Measurements from ENCODE around the gene CTPS1.

Gene CTPS1

DNA sequence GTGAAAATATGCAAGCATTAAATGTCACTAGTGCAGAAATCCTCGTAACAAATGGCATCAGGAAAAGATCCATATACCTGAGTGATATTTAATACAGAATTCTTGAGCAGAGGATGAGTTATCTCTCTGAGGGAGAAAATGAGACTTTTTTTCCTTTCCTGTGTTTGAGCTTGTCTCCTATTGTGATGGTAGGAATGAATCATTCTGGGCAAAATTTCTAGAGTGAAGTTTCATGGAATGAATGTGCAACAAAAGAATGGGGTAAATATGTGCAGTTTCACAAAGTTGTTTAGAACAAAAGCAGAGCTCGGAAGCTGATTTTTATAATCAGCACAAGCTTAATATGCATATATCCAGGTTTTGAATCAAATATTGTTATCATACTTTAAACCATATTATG, 4.6 kb downstream of the CTPS1 start:
- Histone ChIP-seq H3K4me3 (ENCODE audit: low read depth in 1 of 2, low read length in 2 of 2) (no peak overlapping the region), H3K27me3 (ENCODE audit: control insufficient read depth in 1 of 2, insufficient read depth in 2 of 2, low read length in 2 of 2) (no peaks in the 10 kb centered on the region), H3K4me1 (ENCODE audit: insufficient read depth, low read length) (peaks cover 66% of the 10 kb centered on the region), H3K27ac (ENCODE audit: low read depth, low read length) (peak overlapping the region; percentile 65), H3K9me3 (ENCODE audit: low read length) (no peaks in the 10 kb centered on the region), H3K9ac (ENCODE audit: low read length) (peak overlapping the region; percentile 4), H3K36me3 (ENCODE audit: insufficient read depth, low read length) (peaks cover 47% of the 10 kb centered on the region)

DNA sequence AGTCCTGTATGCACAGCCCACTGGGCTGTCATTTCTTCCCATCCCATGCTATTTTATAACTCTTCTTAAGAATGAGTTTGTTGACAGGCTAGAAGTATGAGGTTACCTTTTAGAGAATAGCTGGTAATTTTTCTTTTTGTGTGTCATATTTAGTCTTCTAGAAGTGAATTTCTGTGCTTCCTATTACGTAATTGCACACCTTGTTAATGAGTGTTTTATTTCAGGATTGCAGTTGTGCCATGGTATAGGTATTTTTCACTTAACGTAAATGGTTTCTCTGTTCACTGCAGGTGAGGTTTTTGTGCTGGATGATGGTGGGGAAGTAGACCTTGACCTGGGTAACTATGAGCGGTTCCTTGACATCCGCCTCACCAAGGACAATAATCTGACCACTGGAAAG, 5.0 kb downstream of the CTPS1 start:
- Histone ChIP-seq H3K4me1 (ENCODE audit: insufficient read depth, low read length) (peaks cover 64% of the 10 kb centered on the region), H3K9me3 (ENCODE audit: low read length) (no peaks in the 10 kb centered on the region), H3K27ac (ENCODE audit: low read depth, low read length) (peak overlapping the region; percentile 65), H3K27me3 (ENCODE audit: control insufficient read depth in 1 of 2, insufficient read depth in 2 of 2, low read length in 2 of 2) (no peaks in the 10 kb centered on the region), H3K9ac (ENCODE audit: low read length) (no peak overlapping the region), H3K36me3 (ENCODE audit: insufficient read depth, low read length) (peaks cover 52% of the 10 kb centered on the region), H3K4me3 (ENCODE audit: low read depth in 1 of 2, low read length in 2 of 2) (no peak overlapping the region)

DNA sequence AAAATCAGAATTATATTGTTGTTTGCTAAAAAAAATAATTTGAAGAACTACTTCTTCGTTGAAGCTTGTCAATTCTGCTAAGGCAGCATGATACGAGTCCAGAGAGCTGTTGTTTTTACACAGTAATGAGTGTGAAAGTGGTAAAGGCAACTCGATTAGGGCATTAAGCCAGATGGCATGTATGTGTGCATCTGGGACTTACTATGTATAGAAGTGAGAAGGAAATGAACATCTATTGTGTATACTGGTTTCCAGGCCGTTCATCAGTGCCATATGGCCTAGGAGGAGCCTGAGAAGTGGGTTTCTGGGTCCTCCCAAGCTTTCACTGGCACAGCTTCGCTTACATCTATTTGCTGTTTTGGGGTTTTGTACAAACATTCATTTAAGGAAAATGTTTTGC, 5.7 kb downstream of the CTPS1 start:
- Histone ChIP-seq H3K27ac (ENCODE audit: low read depth, low read length) (peak overlapping the region; percentile 14), H3K9me3 (ENCODE audit: low read length) (no peaks in the 10 kb centered on the region), H3K4me3 (ENCODE audit: low read depth in 1 of 2, low read length in 2 of 2) (no peak overlapping the region), H3K27me3 (ENCODE audit: control insufficient read depth in 1 of 2, insufficient read depth in 2 of 2, low read length in 2 of 2) (no peaks in the 10 kb centered on the region), H3K36me3 (ENCODE audit: insufficient read depth, low read length) (peaks cover 58% of the 10 kb centered on the region), H3K4me1 (ENCODE audit: insufficient read depth, low read length) (peaks cover 64% of the 10 kb centered on the region), H3K9ac (ENCODE audit: low read length) (no peak overlapping the region)

DNA sequence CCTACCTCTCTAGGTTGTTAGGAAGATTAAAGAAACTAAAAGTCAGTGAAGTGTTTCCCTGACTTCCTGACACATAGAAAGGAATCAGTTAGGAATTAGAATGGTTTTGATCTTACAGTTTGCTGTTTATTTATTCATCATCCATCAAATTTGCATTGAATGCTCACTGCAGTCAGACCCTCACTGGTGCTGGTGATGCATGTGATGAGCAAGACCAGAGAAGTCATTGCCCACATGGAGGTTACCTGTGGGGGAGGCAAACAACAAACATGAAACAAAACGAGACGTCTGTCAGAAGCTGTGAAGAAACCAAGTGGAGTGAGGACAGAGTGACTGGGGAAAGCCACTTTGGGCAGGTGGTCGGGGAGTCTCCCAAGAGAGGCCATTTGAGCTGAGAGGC, 6.4 kb downstream of the CTPS1 start:
- Histone ChIP-seq H3K9me3 (ENCODE audit: low read length) (no peaks in the 10 kb centered on the region), H3K27ac (ENCODE audit: low read depth, low read length) (peak overlapping the region; percentile 12), H3K9ac (ENCODE audit: low read length) (no peak overlapping the region), H3K4me3 (ENCODE audit: low read depth in 1 of 2, low read length in 2 of 2) (no peak overlapping the region), H3K27me3 (ENCODE audit: control insufficient read depth in 1 of 2, insufficient read depth in 2 of 2, low read length in 2 of 2) (no peaks in the 10 kb centered on the region), H3K36me3 (ENCODE audit: insufficient read depth, low read length) (peaks cover 65% of the 10 kb centered on the region), H3K4me1 (ENCODE audit: insufficient read depth, low read length) (peaks cover 59% of the 10 kb centered on the region)

GRCh38 chr1:40986328-40986783, 6.9 kb downstream of the CTPS1 start:
- Histone ChIP-seq H3K9ac (ENCODE audit: low read length) (no peak overlapping the region), H3K4me1 (ENCODE audit: insufficient read depth, low read length) (peaks cover 54% of the 10 kb centered on the region), H3K27ac (ENCODE audit: low read depth, low read length) (peak overlapping the region; percentile 12), H3K27me3 (ENCODE audit: control insufficient read depth in 1 of 2, insufficient read depth in 2 of 2, low read length in 2 of 2) (no peaks in the 10 kb centered on the region), H3K36me3 (ENCODE audit: insufficient read depth, low read length) (peaks cover 70% of the 10 kb centered on the region), H3K9me3 (ENCODE audit: low read length) (no peaks in the 10 kb centered on the region), H3K4me3 (ENCODE audit: low read depth in 1 of 2, low read length in 2 of 2) (no peak overlapping the region)

DNA sequence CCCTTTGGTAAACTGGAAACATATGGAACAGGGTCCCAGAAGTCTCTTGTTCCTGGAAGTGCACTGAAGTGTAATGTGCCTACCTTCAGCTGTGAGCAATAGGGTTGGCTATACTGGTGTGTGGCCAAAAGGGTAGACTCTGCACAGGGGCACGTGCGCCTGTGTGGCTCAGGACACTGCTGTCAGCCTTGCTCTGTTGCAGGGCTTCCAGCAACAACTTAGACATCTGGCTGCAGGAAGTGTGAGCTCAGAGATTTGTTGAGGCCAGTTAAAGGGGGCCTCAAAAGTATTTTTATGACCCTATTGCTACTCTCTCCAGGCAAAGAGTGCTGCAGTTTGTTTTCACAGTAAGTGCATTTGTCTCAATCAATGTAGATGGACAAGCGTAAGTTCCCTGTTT, 7.5 kb downstream of the CTPS1 start:
- Histone ChIP-seq H3K36me3 (ENCODE audit: insufficient read depth, low read length) (peaks cover 76% of the 10 kb centered on the region), H3K9ac (ENCODE audit: low read length) (no peak overlapping the region), H3K27me3 (ENCODE audit: control insufficient read depth in 1 of 2, insufficient read depth in 2 of 2, low read length in 2 of 2) (no peaks in the 10 kb centered on the region), H3K4me1 (ENCODE audit: insufficient read depth, low read length) (peaks cover 48% of the 10 kb centered on the region), H3K9me3 (ENCODE audit: low read length) (no peaks in the 10 kb centered on the region), H3K27ac (ENCODE audit: low read depth, low read length) (no peak overlapping the region), H3K4me3 (ENCODE audit: low read depth in 1 of 2, low read length in 2 of 2) (no peak overlapping the region)

GRCh38 chr1:40987439-40988276, 8.2 kb downstream of the CTPS1 start:
- H3K4me1 ChIP-seq (ENCODE audit: insufficient read depth, low read length): peaks cover 41% of the 10 kb centered on the region
- no peak overlapping the region for H3K9ac ChIP-seq (ENCODE audit: low read length)
- no peak overlapping the region for H3K27ac ChIP-seq (ENCODE audit: low read depth, low read length)
- peaks cover 81% of the 10 kb centered on the region for H3K36me3 ChIP-seq (ENCODE audit: insufficient read depth, low read length)
- no peaks in the 10 kb centered on the region for H3K9me3 ChIP-seq (ENCODE audit: low read length)
- no peaks in the 10 kb centered on the region for H3K27me3 ChIP-seq (ENCODE audit: control insufficient read depth in 1 of 2, insufficient read depth in 2 of 2, low read length in 2 of 2)
- no peak overlapping the region for H3K4me3 ChIP-seq (ENCODE audit: low read depth in 1 of 2, low read length in 2 of 2)

DNA sequence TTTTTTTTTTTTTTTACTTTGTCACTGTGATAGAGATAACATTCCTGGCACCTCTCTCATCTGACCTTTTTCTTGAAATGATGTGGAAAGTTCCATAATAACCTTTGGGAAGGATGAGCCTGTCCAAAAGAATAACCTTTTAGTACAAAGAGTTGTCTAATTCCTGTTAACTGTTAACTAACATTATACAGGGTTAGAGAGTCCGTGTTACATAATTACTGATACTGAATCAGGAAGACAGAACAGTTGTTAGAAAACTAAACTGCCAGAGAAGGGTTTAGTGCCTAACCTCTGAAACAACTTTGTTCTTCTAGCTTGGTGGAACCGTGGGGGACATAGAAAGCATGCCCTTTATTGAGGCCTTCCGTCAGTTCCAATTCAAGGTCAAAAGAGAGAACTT, 8.8 kb downstream of the CTPS1 start:
- Histone ChIP-seq H3K4me1 (ENCODE audit: insufficient read depth, low read length) (peaks cover 35% of the 10 kb centered on the region), H3K27ac (ENCODE audit: low read depth, low read length) (no peak overlapping the region), H3K36me3 (ENCODE audit: insufficient read depth, low read length) (peaks cover 81% of the 10 kb centered on the region)

GRCh38 chr1:40989066-40989465, 9.6 kb downstream of the CTPS1 start:
- Histone ChIP-seq H3K4me3 (ENCODE audit: low read depth in 1 of 2, low read length in 2 of 2) (no peak overlapping the region), H3K9ac (ENCODE audit: low read length) (no peak overlapping the region), H3K36me3 (ENCODE audit: insufficient read depth, low read length) (peaks cover 80% of the 10 kb centered on the region), H3K9me3 (ENCODE audit: low read length) (no peaks in the 10 kb centered on the region), H3K27ac (ENCODE audit: low read depth, low read length) (no peak overlapping the region), H3K4me1 (ENCODE audit: insufficient read depth, low read length) (peaks cover 27% of the 10 kb centered on the region), H3K27me3 (ENCODE audit: control insufficient read depth in 1 of 2, insufficient read depth in 2 of 2, low read length in 2 of 2) (no peaks in the 10 kb centered on the region)

More for the DNA sequence above, 8.8 kb downstream of the CTPS1 start:
- H3K9me3 ChIP-seq (ENCODE audit: low read length): no peaks in the 10 kb centered on the region
- no peak overlapping the region for H3K9ac ChIP-seq (ENCODE audit: low read length)
- no peaks in the 10 kb centered on the region for H3K27me3 ChIP-seq (ENCODE audit: control insufficient read depth in 1 of 2, insufficient read depth in 2 of 2, low read length in 2 of 2)
- no peak overlapping the region for H3K4me3 ChIP-seq (ENCODE audit: low read depth in 1 of 2, low read length in 2 of 2)

DNA sequence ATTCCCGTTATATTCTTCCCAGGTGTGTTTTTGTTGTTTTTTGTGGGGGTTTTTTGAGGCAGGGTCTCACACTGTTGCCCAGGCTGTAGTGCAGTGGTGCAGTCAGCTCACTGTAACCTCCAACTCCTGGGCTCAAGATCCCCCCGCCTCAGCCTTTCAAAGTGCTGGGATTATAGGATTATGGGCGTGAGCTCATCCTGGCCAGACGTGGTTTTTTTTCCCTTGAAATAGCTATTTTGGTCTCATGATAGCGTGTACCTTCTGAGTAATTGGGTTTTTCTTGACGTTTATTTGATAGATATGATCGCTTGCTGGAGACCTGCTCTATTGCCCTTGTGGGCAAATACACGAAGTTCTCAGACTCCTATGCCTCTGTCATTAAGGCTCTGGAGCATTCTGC, 17.6 kb downstream of the CTPS1 start:
- H3K4me1 ChIP-seq (ENCODE audit: insufficient read depth, low read length): no peaks in the 10 kb centered on the region
- H3K4me3 ChIP-seq (ENCODE audit: low read depth in 1 of 2, low read length in 2 of 2): no peak overlapping the region
- H3K27ac ChIP-seq (ENCODE audit: low read depth, low read length): no peak overlapping the region
- peaks cover 54% of the 10 kb centered on the region for H3K36me3 ChIP-seq (ENCODE audit: insufficient read depth, low read length)
- no peaks in the 10 kb centered on the region for H3K27me3 ChIP-seq (ENCODE audit: control insufficient read depth in 1 of 2, insufficient read depth in 2 of 2, low read length in 2 of 2)
- H3K9ac ChIP-seq (ENCODE audit: low read length): no peak overlapping the region
- no peaks in the 10 kb centered on the region for H3K9me3 ChIP-seq (ENCODE audit: low read length)

DNA sequence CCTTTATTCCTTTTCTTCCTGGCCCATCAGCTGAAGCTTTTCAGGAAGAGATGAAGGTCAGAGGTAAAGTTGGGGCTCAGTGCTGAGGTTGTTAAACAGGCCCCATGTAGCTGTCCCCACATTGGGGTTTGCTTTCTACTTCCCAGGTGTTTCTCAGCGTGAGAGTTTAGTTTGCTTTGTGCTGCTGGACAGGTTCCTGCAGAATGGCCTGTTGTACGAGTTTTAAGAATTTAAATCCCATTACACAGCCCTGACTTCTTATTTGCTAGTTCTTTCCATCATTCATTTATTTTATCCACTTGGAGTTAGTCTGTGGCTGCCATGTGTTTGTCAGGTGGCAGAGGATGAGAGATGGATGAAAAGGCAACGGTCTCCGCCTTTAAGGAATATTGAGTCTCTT, 19.2 kb downstream of the CTPS1 start:
- Histone ChIP-seq H3K36me3 (ENCODE audit: insufficient read depth, low read length) (peaks cover 63% of the 10 kb centered on the region), H3K27ac (ENCODE audit: low read depth, low read length) (no peak overlapping the region)

GRCh38 chr1:41003127-41003639, 23.7 kb downstream of the CTPS1 start:
- H3K4me1 ChIP-seq (ENCODE audit: insufficient read depth, low read length): peaks cover 20% of the 10 kb centered on the region
- no peak overlapping the region for H3K4me3 ChIP-seq (ENCODE audit: low read depth in 1 of 2, low read length in 2 of 2)
- H3K9ac ChIP-seq (ENCODE audit: low read length): no peak overlapping the region
- peaks cover 76% of the 10 kb centered on the region for H3K36me3 ChIP-seq (ENCODE audit: insufficient read depth, low read length)
- H3K27me3 ChIP-seq (ENCODE audit: control insufficient read depth in 1 of 2, insufficient read depth in 2 of 2, low read length in 2 of 2): no peaks in the 10 kb centered on the region
- no peaks in the 10 kb centered on the region for H3K9me3 ChIP-seq (ENCODE audit: low read length)
- peak overlapping the region; percentile 71 for H3K27ac ChIP-seq (ENCODE audit: low read depth, low read length)

More for the DNA sequence above, 19.2 kb downstream of the CTPS1 start:
- Histone ChIP-seq H3K4me1 (ENCODE audit: insufficient read depth, low read length) (peaks cover 12% of the 10 kb centered on the region), H3K4me3 (ENCODE audit: low read depth in 1 of 2, low read length in 2 of 2) (no peak overlapping the region), H3K27me3 (ENCODE audit: control insufficient read depth in 1 of 2, insufficient read depth in 2 of 2, low read length in 2 of 2) (no peaks in the 10 kb centered on the region), H3K9me3 (ENCODE audit: low read length) (no peaks in the 10 kb centered on the region), H3K9ac (ENCODE audit: low read length) (no peak overlapping the region)
